ENCODE results near the gene CHMP4B. TPM values are rescaled to one million over a fixed set of nuclear protein-coding genes. Genes with fewer than 3 reads are reported as not detected.

CHMP4B gene
- total and polyA plus RNA-seq, 12 donors: 55.1 to 150 (median 93.4) TPM

GRCh38 chr20:33864324-33864963 is 53.3 kb downstream of the CHMP4B start:
- peaks cover 0 to 6% of the 10 kb centered on the region in 2 donors for H3K4me1 ChIP-seq (replicated peaks in 1 of 2)
- H3K27ac ChIP-seq: no peak overlapping the region
- no peaks in the 10 kb centered on the region for H3K36me3 ChIP-seq (replicated peaks in 1 of 2)
- H3K4me3 ChIP-seq: no peak overlapping the region
- no peaks in the 10 kb centered on the region for H3K27me3 ChIP-seq
- no peaks in the 10 kb centered on the region for H3K9me3 ChIP-seq (replicated peaks in 1 of 3)
- TF ChIP-seq CTCF (IDR thresholded peaks at IDR 0.05) (no peak), POLR2A (IDR thresholded peaks at IDR 0.05) (no peak)
- intact Hi-C loops (cut with DNase I): loop anchor here in 1 of 2 donors (10.0 kb wide), 1 partner anchor 260 kb away; no protein-coding TSS in a partner anchor
- peak in 1 of 7 donors; percentile 60 for DNase-seq
- 86 to 89% (median 88%) methylated on average over 15 of the region's 15 CpGs for WGBS, 4 donors

- H3K4me3 ChIP-seq: no peak overlapping the region
- intact Hi-C loops (cut with DNase I): loop anchor here in 1 of 2 donors (10.0 kb wide), 1 partner anchor 259 kb away; no protein-coding TSS in a partner anchor
- H3K4me1 ChIP-seq (replicated peaks in 1 of 2): peaks cover 0 to 6% of the 10 kb centered on the region in 2 donors
- WGBS, 4 donors: 84 to 94% (median 86%) methylated on average over 10 to 13 of the region's 13 CpGs
- no peaks in the 10 kb centered on the region for H3K9me3 ChIP-seq (replicated peaks in 1 of 3)
- H3K27ac ChIP-seq: no peak overlapping the region
- H3K36me3 ChIP-seq (replicated peaks in 1 of 2): no peaks in the 10 kb centered on the region
- TF ChIP-seq CTCF (IDR thresholded peaks at IDR 0.05): no peak
- no peak for TF ChIP-seq POLR2A (IDR thresholded peaks at IDR 0.05)
- no peaks in the 10 kb centered on the region for H3K27me3 ChIP-seq
- no peak for DNase-seq
Observed at GRCh38 chr20:33865761-33866370, 54.7 kb downstream of the CHMP4B start.

- H3K9me3 ChIP-seq (replicated peaks in 1 of 3): no peaks in the 10 kb centered on the region
- intact Hi-C loops (cut with DNase I): loop anchor here in 1 of 2 donors (10.0 kb wide), 1 partner anchor 258 kb away; no protein-coding TSS in a partner anchor
- DNase-seq: no peak
- WGBS, 4 donors: 87 to 92% (median 90%) methylated on average over 10 to 11 of the region's 11 CpGs
- no peaks in the 10 kb centered on the region for H3K36me3 ChIP-seq (replicated peaks in 1 of 2)
- peaks cover 0 to 6% of the 10 kb centered on the region in 2 donors for H3K4me1 ChIP-seq (replicated peaks in 1 of 2)
- no peak overlapping the region for H3K4me3 ChIP-seq
- no peak for TF ChIP-seq CTCF (IDR thresholded peaks at IDR 0.05)
- no peak for TF ChIP-seq POLR2A (IDR thresholded peaks at IDR 0.05)
- H3K27ac ChIP-seq: no peak overlapping the region
- H3K27me3 ChIP-seq: no peaks in the 10 kb centered on the region
Observed at GRCh38 chr20:33866398-33867100, 55.4 kb downstream of the CHMP4B start.

GRCh38 chr20:33868042-33868441 is 56.9 kb downstream of the CHMP4B start:
- Histone ChIP-seq H3K9me3 (replicated peaks in 1 of 3) (no peaks in the 10 kb centered on the region), H3K27me3 (no peaks in the 10 kb centered on the region), H3K4me1 (replicated peaks in 1 of 2) (no peaks in the 10 kb centered on the region), H3K36me3 (replicated peaks in 1 of 2) (no peaks in the 10 kb centered on the region), H3K27ac (no peak overlapping the region), H3K4me3 (no peak overlapping the region)
- DNase-seq: no peak
- WGBS, 4 donors: 74 to 85% (median 81%) methylated on average over 4 to 7 of the region's 7 CpGs
- intact Hi-C loops (cut with DNase I): loop anchor here in 1 of 2 donors (10.0 kb wide), 1 partner anchor 257 kb away; no protein-coding TSS in a partner anchor
- TF ChIP-seq CTCF (IDR thresholded peaks at IDR 0.05) (no peak), POLR2A (IDR thresholded peaks at IDR 0.05) (no peak)

Measured in adrenal gland (tissue), 12 donors.